Fibroblast of pulmonary artery (primary cell): ENCODE data around the gene HAL.

ENCODE experiments used
- DNase-seq: peaks from one replicate; pipeline ENCODE4 v3.0.0-alpha.2; 2010; ENCODE audit warnings: low read depth
- H3K4me3 ChIP-seq: replicated peaks from 2 replicates; pipeline ENCODE4 v1.5.1; 2011; ENCODE audit warnings: low read depth, mild to moderate bottlenecking, control low read depth, low read length, moderate library complexity
- CTCF ChIP-seq: IDR thresholded peaks from 2 replicates; pipeline ENCODE4 v1.5.1; 2011; ENCODE audit warnings: mild to moderate bottlenecking, control low read depth, low read length, inconsistent platforms; ENCODE audit errors: missing control alignments

Gene HAL

GRCh38 chr12:95955549-95956159 is 40.5 kb downstream of the HAL start:
- DNase-seq, result no peak
- no peak for TF ChIP-seq CTCF
- H3K4me3 ChIP-seq, result no peak overlapping the region

- no peak for TF ChIP-seq CTCF
- H3K4me3 ChIP-seq, result no peak overlapping the region
- no peak for DNase-seq
These were observed 43.1 kb downstream of the HAL start for GRCh38 chr12:95953000-95953399.

- no peak for TF ChIP-seq CTCF
These were observed 44.6 kb downstream of the HAL start for GRCh38 chr12:95951515-95951914.

GRCh38 chr12:95949477-95950206 is 46.5 kb downstream of the HAL start:
- DNase-seq, result no peak
- no peak overlapping the region for H3K4me3 ChIP-seq
- TF ChIP-seq CTCF, result no peak

More at GRCh38 chr12:95951515-95951914, 44.6 kb downstream of the HAL start:
- DNase-seq, result no peak
- H3K4me3 ChIP-seq, result no peak overlapping the region

- no peak for TF ChIP-seq CTCF
- DNase-seq, result no peak
These were observed 51.9 kb downstream of the HAL start for GRCh38 chr12:95944108-95944704.

GRCh38 chr12:95943330-95943842 is 52.8 kb downstream of the HAL start, which contains the start of gene AMDHD1:
Gene AMDHD1 (plus strand): TSS chr12:95943331. CDS start chr12:95943399, 68 bp downstream.
- peak within 1 kb of the TSS; percentile 60 for H3K4me3 ChIP-seq
- peak; percentile 2 for TF ChIP-seq CTCF
- peak; percentile 40 for DNase-seq

More at GRCh38 chr12:95944108-95944704, 51.9 kb downstream of the HAL start:
- H3K4me3 ChIP-seq, result no peak overlapping the region
